Breast epithelium (tissue), 3 donors: ENCODE results near the gene PARD3B.

Experiments
- POLR2A ChIP-seq: fragments of 450-650 bp; IDR thresholded peaks from one replicate; pipeline ENCODE4 v1.6.1; 2016; ENCODE audit warnings: antibody characterized with exemption, mild to moderate bottlenecking, moderate library complexity
- POLR2AphosphoS5 ChIP-seq, 3 donors: sonication (generic); formaldehyde crosslinking; IDR thresholded peaks; one replicate each; pipeline ENCODE4 v1.6.1; 2017; ENCODE audit warnings: antibody characterized with exemption in 3 of 3
- TF ChIP-seq, protein P1 (sequence below), 3 donors: fragments of 450-650 bp; IDR thresholded peaks; one replicate each; pipeline ENCODE4 v1.5.1; 2016 to 2017; ENCODE audit warnings: antibody characterized with exemption in 3 of 3, mild to moderate bottlenecking in 3 of 3, moderate library complexity in 3 of 3

- TF ChIP-seq, protein P1, sequence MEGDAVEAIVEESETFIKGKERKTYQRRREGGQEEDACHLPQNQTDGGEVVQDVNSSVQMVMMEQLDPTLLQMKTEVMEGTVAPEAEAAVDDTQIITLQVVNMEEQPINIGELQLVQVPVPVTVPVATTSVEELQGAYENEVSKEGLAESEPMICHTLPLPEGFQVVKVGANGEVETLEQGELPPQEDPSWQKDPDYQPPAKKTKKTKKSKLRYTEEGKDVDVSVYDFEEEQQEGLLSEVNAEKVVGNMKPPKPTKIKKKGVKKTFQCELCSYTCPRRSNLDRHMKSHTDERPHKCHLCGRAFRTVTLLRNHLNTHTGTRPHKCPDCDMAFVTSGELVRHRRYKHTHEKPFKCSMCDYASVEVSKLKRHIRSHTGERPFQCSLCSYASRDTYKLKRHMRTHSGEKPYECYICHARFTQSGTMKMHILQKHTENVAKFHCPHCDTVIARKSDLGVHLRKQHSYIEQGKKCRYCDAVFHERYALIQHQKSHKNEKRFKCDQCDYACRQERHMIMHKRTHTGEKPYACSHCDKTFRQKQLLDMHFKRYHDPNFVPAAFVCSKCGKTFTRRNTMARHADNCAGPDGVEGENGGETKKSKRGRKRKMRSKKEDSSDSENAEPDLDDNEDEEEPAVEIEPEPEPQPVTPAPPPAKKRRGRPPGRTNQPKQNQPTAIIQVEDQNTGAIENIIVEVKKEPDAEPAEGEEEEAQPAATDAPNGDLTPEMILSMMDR (IDR thresholded peaks at IDR 0.05), result no peak
- TF ChIP-seq POLR2AphosphoS5 (IDR thresholded peaks at IDR 0.05) (no peak), POLR2A (no peak)
Measured at GRCh38 chr2:205210494-205210893, 665.2 kb downstream of the PARD3B start.
